Stimulated activated CD8-positive, alpha-beta memory T cell treated with anti-CD3 and anti-CD28 coated beads, Interleukin-2, amount 100 ng/mL, for 1 hour (primary cell): ENCODE results near the gene GIPC1.
"Not testable (repeated sequence)": the region's sequence is repeated elsewhere in the genome, so short reads cannot be mapped to it uniquely, and the experiment has no call there.

Source experiments
- DNase-seq, 2 donors: peaks; one replicate each; pipeline ENCODE4 v3.0.0-alpha.2; 2020; ENCODE audit warnings: low read depth in 2 of 2

Gene GIPC1

DNA sequence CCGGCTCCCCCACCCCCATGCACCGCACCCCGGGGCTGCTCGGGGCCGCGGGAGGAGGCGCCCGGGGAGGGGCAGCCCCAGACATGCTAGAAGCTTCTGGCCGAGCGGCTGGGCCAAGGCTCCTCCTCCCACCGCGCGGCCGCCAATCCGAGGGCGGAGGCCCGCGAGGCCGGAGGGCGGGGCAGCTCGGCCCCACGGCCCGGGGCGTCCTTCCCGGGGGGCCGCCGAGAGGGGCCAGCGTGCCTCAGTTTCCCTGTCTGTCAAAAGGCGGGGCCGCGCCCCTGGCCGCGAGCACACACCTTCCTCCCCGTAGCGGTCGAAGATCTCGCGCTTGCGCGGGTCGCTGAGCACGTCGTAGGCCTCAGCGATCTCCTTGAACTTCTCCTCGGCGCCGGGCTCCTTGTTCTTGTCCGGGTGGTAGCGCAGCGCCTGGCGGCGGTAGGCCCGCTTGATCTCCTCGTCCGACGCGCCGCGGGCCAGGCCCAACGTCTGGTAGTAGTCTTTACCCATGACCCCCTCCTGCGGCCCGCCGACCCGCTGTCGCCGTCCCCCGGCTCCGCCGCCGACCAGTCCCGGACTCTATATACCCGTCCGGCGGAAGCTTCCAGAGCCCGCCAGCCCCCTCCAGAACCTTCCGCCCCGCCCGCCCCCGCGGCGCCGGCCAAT, 22.0 kb upstream of the GIPC1 start, which contains the start of gene DNAJB1:
Gene DNAJB1 (minus strand): TSS at position 558 of the 666 bp plus-strand sequence. CDS start 48 bp downstream, at position 510.
- peak; percentile 31 to 44 for DNase-seq

DNA sequence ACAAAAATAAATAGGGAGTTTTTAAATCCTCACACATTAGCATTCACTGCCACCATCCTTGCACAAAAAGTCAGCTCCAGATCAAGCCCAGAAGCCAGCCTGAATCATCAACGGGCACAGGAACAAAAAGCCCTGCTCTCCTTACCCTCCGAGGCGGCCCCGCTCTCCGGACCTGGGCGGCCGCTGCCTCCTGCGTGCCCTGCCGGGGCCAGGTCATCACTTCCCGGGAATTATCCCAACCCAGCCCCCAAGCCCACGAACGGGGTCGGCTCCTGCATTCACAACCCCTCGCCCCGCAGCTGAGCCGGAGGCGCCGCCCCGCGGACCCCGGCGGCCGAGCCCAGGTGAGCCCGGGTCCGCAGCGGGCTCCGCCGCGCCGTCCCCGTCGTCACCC, 21.5 kb upstream of the GIPC1 start:
- no peak for DNase-seq

- DNase-seq, result no peak
Observed at GRCh38 chr19:14516746-14517438, 21.0 kb upstream of the GIPC1 start.

DNA sequence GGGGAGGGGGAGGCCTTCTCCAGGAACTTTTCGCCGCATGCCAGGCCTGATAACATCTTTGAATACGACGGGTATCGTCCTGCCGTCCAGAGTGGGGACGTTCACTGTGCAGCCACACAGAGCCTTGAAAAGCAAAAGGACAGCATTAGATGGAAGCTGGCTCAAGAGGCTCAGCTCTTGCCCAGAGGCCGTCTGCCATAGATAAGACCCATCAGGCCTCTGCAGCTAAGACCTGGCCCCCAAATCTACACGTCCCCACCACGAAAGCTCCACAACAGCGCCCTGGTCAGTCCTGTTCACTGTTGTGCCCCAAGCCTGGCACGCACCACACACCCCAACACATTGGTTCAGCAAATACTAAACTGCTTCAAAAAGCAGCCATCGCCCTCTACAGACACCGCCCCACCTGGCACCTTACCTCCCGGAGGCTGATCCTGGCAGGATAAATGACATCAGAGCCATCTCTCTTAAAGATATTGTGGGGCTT, 20.2 kb upstream of the GIPC1 start:
- no peak for DNase-seq

- no peak for DNase-seq
Observed at GRCh38 chr19:14515501-14516047, 19.6 kb upstream of the GIPC1 start.

DNA sequence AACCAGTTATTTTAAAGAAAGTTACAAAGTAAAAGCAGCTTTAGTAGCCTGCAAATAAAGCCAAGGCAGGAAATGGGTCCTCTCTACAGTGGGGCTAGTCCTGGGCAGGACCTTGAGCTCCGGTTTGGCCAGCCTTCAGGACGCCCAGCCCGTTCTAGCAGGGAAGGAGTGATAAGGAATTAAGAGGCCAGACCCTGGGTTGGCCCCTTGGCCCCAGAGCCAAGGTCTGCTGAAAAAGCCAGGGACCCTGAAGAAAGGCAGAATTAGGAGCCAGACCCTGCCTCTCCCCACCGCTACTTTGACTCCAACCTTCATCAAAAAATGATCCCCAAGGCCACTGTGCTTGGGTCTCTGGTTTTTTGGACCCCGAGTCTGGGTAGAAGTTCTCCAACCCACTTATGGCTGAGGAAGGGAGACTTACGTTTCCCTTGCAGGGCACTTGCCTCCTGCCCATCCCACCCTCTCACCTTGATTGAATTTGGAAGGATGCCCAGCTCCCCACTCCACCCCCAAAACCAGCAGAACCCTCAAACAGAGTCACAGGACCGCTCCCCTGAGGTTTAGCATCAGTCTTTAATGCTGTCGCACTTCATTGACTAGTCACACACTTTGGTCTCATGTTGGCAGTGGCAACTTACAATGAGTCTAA, 18.4 kb upstream of the GIPC1 start:
- DNase-seq, result no peak

GRCh38 chr19:14512406-14512961, 16.6 kb upstream of the GIPC1 start:
- DNase-seq, result no peak

DNA sequence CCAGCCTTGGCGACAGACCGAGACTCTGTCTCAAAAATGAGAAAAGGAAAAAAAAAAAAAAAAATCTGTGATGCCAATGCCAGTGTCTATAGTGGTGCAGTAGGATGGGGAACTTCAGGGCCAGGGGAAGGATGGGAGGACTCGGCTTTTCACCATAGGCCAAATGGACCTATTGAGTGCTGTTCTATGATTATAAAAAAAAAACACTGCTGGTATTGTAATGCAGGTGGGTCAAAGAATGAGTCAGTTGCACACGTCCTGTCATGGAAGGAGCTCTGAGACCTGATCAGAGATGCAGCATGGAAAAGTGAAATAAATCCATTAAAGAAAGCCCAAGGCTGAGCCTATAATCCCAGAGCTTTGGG, 15.3 kb upstream of the GIPC1 start:
- DNase-seq, result no peak

DNA sequence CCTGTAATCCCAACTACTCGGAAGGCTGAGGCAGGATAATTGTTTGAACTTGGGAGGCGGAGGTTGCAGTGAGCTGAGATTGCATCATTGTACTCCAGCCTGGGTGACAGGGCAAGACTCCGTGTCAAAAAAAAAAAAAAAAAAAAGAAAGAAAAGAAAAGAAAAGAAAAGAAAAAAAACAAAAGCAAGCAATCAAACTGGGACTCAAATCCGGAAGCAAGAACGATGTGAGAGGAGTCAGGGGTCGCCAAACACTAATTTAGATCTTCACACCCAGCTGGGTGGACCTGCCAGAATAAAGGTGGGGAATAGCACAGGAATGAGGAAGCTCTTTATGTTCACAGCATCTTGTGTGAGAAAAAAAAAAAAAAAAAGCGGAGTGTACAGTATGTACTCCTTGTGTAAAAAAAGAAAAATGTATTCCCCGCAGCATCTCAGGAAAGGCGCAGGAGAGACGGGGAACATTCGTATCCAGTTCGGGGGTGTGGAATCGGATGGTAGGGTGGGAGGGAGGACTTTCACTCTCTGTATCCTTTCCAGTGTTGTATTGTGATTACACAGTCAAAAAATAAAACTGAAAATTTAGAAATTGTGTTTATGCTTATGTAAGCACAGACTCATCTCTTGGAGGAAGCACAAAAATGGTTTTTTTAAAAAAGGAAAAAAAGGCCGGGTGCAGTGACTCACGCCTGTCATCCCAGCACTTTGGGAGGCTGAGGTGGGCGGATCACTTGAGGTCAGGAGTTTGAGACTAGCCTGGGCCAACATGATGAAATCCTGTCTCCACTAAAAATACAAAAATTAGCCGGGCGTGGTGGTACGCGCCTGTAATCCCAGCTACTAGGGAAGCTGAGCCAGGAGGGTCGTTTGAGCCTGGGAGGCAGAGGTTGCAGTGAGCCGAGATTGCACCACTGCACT, 14.6 kb upstream of the GIPC1 start:
- no peak for DNase-seq

GRCh38 chr19:14507704-14508542, 12.0 kb upstream of the GIPC1 start:
- DNase-seq, result no peak

GRCh38 chr19:14505488-14506239, 9.7 kb upstream of the GIPC1 start:
- DNase-seq, result peak; percentile 36 to 55

- not testable (repeated sequence) for DNase-seq
Observed at GRCh38 chr19:14504575-14504974, 8.6 kb upstream of the GIPC1 start.

- no peak for DNase-seq
Observed at GRCh38 chr19:14503285-14503684, 7.4 kb upstream of the GIPC1 start.

DNA sequence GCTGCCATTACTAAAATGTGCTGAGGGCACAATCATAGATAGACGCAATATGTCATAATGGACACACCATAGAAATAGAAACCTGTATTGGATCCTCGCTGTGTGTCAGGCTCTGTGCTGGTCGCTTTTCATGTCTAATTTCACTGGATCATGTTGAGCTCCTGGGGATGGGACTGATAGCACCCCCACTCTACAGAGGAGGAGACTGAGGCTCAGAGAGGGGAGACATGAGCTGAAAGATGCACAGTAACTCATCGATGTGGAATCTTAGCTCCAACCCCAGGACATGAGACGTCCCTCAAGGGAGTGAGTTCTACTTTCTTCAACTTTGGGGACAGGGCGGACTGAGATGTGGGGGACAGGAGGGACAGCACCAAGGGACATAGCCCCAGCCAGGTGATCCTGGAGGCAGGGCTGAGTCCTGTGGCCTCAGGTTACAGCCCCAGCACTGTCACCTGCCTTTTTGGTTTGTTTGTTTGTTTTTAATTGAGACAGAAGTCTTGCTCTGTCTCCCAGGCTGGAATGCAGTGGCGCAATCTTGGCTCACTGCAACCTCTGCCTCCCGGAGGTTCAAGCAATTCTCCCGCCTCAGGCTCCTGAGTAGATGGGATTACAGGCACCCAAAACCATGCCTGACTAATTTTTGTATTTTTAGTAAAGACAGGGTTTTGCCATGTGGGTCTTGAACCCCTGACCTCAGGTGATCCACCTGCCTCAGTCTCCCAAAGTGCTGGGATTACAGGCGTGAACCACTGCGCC, 6.6 kb upstream of the GIPC1 start:
- no peak for DNase-seq

DNA sequence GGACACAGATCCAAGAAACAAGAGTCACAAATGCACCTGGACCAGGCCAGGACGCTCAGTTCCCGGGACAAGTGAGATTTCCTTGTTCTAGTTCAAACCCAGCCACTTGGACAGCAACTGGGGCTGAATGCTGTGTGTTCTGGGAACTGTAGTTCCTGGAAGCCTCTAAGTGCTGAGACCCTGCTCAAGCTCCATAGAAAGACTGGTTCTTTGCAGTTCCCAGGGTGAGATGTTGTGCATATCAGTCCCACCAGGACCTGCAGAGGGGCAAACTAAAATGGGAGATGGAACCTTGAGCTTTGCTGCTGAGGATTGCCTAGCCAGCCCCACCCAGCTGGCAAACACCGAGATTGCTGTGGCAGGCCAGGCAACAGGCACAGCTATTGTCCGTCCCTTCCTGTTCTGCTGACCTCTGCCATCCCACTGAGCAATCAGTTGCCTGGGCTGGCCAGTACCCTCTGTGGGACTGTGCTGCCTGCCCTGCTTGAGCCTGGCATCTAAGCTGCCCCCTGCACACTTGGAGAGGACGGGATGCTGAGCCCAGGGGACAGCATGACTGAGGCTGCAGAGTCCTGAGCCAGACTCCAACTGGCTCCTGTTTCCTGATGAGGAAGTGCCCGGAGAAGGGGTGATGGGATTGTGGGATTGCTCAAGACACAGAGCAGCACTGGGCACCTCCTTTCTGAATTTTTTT, 1.4 kb upstream of the GIPC1 start:
- DNase-seq, result no peak

- no peak for DNase-seq
Observed at GRCh38 chr19:14496834-14497227, 904 bp upstream of the GIPC1 start.

- no peak for DNase-seq
Observed at GRCh38 chr19:14495672-14496028, 277 bp downstream of the GIPC1 start.
